Nephron (organoid): Measurements from ENCODE around the gene CXCR5.

Source experiments
- H3K27ac Mint-ChIP-seq, 3 experiments: 2 replicates each; pipeline ENCODE4 v1.8.0; 2020; ENCODE audit warnings: mixed read lengths in 3 of 3, mild to moderate bottlenecking in 2 of 3, moderate library complexity in 1 of 3
- H3K27me3 Mint-ChIP-seq: 2 replicates; pipeline ENCODE4 v1.8.0; 2021; ENCODE audit warnings: low read depth, mild to moderate bottlenecking, moderate library complexity, mixed read lengths
- H3K36me3 Mint-ChIP-seq: 2 replicates; pipeline ENCODE4 v1.8.0; 2020; ENCODE audit warnings: low read depth, mixed read lengths
- H3K4me1 Mint-ChIP-seq: 2 replicates; pipeline ENCODE4 v1.8.0; 2020; ENCODE audit warnings: mixed read lengths
- H3K4me3 Mint-ChIP-seq, 3 experiments: 2 replicates each; pipeline ENCODE4 v1.8.0; 2020; ENCODE audit warnings: mild to moderate bottlenecking in 3 of 3, mixed read lengths in 3 of 3, moderate library complexity in 2 of 3
- H3K9me3 Mint-ChIP-seq: 2 replicates; pipeline ENCODE4 v1.8.0; 2020; ENCODE audit warnings: mixed read lengths
- CTCF ChIP-seq, 3 experiments: fragments of 200-600 bp; sonication (generic); IDR thresholded peaks; one replicate each; pipeline ENCODE4 v1.5.0; 2021; ENCODE audit warnings: antibody characterized with exemption in 3 of 3; ENCODE audit not compliant: unreplicated experiment in 3 of 3

The CXCR5 gene

GRCh38 chr11:118911113-118911879, 27.6 kb downstream of the CXCR5 start:
- no peaks in the 10 kb centered on the region for H3K9me3 Mint-ChIP-seq
- TF ChIP-seq CTCF (IDR thresholded peaks at IDR 0.05; ENCODE audit: unreplicated experiment in 3 of 3) = no peak
- peaks cover 7% of the 10 kb centered on the region for H3K36me3 Mint-ChIP-seq
- peak overlapping the region; percentile 60 to 81 (median 77) for H3K4me3 Mint-ChIP-seq
- peaks cover 78% of the 10 kb centered on the region for H3K4me1 Mint-ChIP-seq
- no peaks in the 10 kb centered on the region for H3K27me3 Mint-ChIP-seq
- peak overlapping the region; percentile 93 to 96 (median 96) for H3K27ac Mint-ChIP-seq

- Mint-ChIP-seq H3K27me3 (no peaks in the 10 kb centered on the region), H3K27ac (peak overlapping the region; percentile 93 to 96 (median 96)), H3K4me3 (peak overlapping the region; percentile 60 to 75 (median 72)), H3K4me1 (peaks cover 80% of the 10 kb centered on the region), H3K36me3 (no peaks in the 10 kb centered on the region), H3K9me3 (no peaks in the 10 kb centered on the region)
- TF ChIP-seq CTCF (IDR thresholded peaks at IDR 0.05; ENCODE audit: unreplicated experiment in 3 of 3) = no peak
Measured at GRCh38 chr11:118911880-118912741, 28.4 kb downstream of the CXCR5 start.

DNA sequence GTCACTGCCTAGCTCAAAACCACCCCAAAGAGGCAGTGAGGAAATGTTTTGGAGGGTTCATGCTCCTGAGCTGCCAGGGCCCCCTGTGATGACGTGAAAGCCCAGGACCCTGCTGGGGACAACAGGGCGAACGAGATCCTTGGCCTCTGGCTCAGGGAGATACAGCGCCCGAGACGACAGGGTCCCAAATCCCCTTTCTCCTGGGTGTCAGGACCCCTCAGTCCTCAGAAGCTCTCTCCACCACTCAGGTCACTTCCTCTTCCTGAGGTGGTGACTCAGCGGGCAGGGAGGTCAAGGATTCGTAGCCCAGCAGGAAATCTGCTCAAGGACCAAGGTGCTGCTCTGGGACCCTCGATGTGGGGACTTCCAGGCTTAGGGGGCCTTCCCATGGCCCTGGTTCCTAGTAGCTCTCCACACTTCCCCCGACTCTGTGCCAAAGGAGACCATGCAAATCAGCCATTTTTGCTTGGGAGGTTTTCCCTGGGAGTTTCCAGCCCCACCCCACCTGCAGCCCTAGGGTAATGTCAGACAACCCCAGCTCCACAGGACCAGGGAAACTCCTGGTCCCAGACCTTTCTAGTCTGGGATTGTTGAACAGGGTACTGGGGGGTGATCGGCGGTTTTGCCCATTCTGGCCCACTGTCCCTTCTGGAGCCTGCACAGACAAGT, 29.2 kb downstream of the CXCR5 start:
- Mint-ChIP-seq H3K36me3 (no peaks in the 10 kb centered on the region), H3K27me3 (no peaks in the 10 kb centered on the region), H3K9me3 (no peaks in the 10 kb centered on the region), H3K4me1 (peaks cover 80% of the 10 kb centered on the region), H3K27ac (peak overlapping the region; percentile 93 to 96 (median 96)), H3K4me3 (peak overlapping the region in 2 of 3 experiments; percentile 51 to 53)
- TF ChIP-seq CTCF (IDR thresholded peaks at IDR 0.05; ENCODE audit: unreplicated experiment in 3 of 3) = no peak

DNA sequence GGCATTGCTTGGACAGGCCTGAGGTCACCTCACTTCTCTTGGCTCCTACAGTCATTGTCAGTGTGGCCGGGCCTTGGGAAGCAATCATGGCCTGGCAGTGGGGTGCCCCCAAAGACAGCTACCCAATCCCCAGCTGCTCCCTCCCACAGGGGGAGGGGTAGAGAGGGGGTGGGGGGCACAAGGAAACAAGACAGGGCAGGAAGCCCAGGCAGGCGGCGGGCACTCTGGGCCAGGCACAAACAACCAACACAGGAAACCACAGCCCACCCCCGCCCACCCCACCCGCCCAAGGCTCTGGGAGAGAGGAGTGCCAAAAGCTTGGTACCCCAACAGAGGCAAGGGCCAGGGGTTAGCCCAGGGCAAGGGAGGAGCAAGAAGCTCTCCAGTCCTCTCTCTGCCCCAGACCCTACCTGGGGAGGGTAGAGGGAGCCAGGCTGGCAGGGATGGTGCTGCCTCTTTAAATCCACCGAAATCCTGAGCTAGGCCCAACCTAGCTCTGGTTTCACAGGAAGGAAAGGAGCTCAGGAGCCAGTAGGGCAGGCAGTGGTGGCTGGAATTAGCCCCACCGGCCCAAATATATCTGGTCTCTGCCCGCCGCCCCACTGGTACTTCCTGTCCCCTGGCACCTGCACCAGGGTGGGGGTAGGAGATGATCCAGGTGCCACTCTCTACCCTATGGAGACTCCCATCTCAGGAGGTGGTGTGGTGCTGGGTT, 29.9 kb downstream of the CXCR5 start:
- H3K36me3 Mint-ChIP-seq = no peaks in the 10 kb centered on the region

More for the DNA sequence above, 29.9 kb downstream of the CXCR5 start:
- Mint-ChIP-seq H3K27ac (peak overlapping the region; percentile 93 to 96 (median 96)), H3K9me3 (no peaks in the 10 kb centered on the region), H3K4me1 (peaks cover 80% of the 10 kb centered on the region), H3K4me3 (no peak overlapping the region), H3K27me3 (no peaks in the 10 kb centered on the region)
- TF ChIP-seq CTCF (IDR thresholded peaks at IDR 0.05; ENCODE audit: unreplicated experiment in 3 of 3) = no peak
